Neural progenitor cell (in vitro differentiated cells): ENCODE measurements around the gene ERC2. TPM values are rescaled to one million over a fixed set of nuclear protein-coding genes. Genes with fewer than 3 reads are reported as not detected.

Experiments used
- DNase-seq: peaks from one replicate; pipeline ENCODE4 v3.0.0-alpha.2; 2016; ENCODE audit warnings: low spot score
- H2AFZ ChIP-seq: fragments of 200-600 bp; sonication (generic); replicated peaks from 2 replicates; pipeline ENCODE4 v1.6.1; 2016; ENCODE audit warnings: antibody characterized with exemption
- H3F3A ChIP-seq: fragments of 200-600 bp; sonication (generic); 2 replicates; pipeline ENCODE4 v1.6.1; 2016; ENCODE audit warnings: antibody characterized with exemption, low read depth
- H3K27ac ChIP-seq: fragments of 200-600 bp; sonication (generic); 2 replicates; pipeline ENCODE4 v1.5.1; 2016; ENCODE audit warnings: mild to moderate bottlenecking
- H3K27me3 ChIP-seq: fragments of 200-600 bp; sonication (generic); 2 replicates; pipeline ENCODE4 v1.6.1; 2016; ENCODE audit warnings: mild to moderate bottlenecking, moderate library complexity
- H3K36me3 ChIP-seq: fragments of 200-600 bp; sonication (generic); 2 replicates; pipeline ENCODE4 v1.5.1; 2016
- H3K4me1 ChIP-seq: fragments of 200-600 bp; sonication (generic); 2 replicates; pipeline ENCODE4 v1.6.1; 2016; ENCODE audit warnings: mixed run types
- H3K4me2 ChIP-seq: fragments of 200-600 bp; sonication (generic); 2 replicates; pipeline ENCODE4 v1.6.1; 2016
- H3K4me3 ChIP-seq: fragments of 200-600 bp; sonication (generic); 2 replicates; pipeline ENCODE4 v1.5.1; 2016
- H3K79me2 ChIP-seq: fragments of 200-600 bp; sonication (generic); 2 replicates; pipeline ENCODE4 v1.6.1; 2016; ENCODE audit warnings: low read depth
- H3K9ac ChIP-seq: fragments of 200-600 bp; sonication (generic); 2 replicates; pipeline ENCODE4 v1.6.1; 2016
- H3K9me3 ChIP-seq: fragments of 200-600 bp; sonication (generic); 2 replicates; pipeline ENCODE4 v1.5.1; 2016; ENCODE audit warnings: low read depth
- H4K20me1 ChIP-seq: fragments of 200-600 bp; sonication (generic); 2 replicates; pipeline ENCODE4 v1.6.1; 2016; ENCODE audit warnings: low read depth
- H3K27ac Mint-ChIP-seq: 3 replicates; pipeline ENCODE4 v1.8.0; 2021; ENCODE audit warnings: mixed read lengths
- H3K27me3 Mint-ChIP-seq: 2 replicates; pipeline ENCODE4 v1.8.0; 2022; ENCODE audit warnings: low read depth, mild to moderate bottlenecking, inconsistent platforms, moderate library complexity, mixed read lengths; ENCODE audit not compliant: insufficient read depth
- H3K36me3 Mint-ChIP-seq: 3 replicates; pipeline ENCODE4 v1.8.0; 2021; ENCODE audit warnings: mixed read lengths
- H3K4me1 Mint-ChIP-seq: 3 replicates; pipeline ENCODE4 v1.8.0; 2021; ENCODE audit warnings: mixed read lengths
- H3K4me3 Mint-ChIP-seq: 3 replicates; pipeline ENCODE4 v1.8.0; 2021; ENCODE audit warnings: mild to moderate bottlenecking, moderate library complexity, mixed read lengths
- H3K9me3 Mint-ChIP-seq: 3 replicates; pipeline ENCODE4 v1.8.0; 2020; ENCODE audit warnings: mixed read lengths
- EZH2 ChIP-seq: fragments of 200-600 bp; sonication (generic); IDR thresholded peaks from 2 replicates; pipeline ENCODE4 v1.6.1; 2017; ENCODE audit warnings: antibody characterized with exemption, mild to moderate bottlenecking, moderate library complexity
- EZH2phosphoT487 ChIP-seq: fragments of 200-600 bp; sonication (generic); IDR thresholded peaks from 2 replicates; pipeline ENCODE4 v1.6.1; 2017; ENCODE audit warnings: antibody characterized with exemption
- total RNA-seq: library from RNA; depleted of rRNA; stranded (reverse); fragments of >200 nt; gene quantifications from 2 replicates; pipeline ENCODE4 v1.2.3, GENCODE V29; 2015; ENCODE audit warnings: low replicate concordance
- TF ChIP-seq, protein P1 (sequence below): fragments of 200-600 bp; sonication (generic); IDR thresholded peaks from 2 replicates; pipeline ENCODE4 v1.5.1; 2017; ENCODE audit warnings: antibody characterized with exemption, mild to moderate bottlenecking

Gene ERC2
- total RNA-seq, 1 donor from 2014 or later = 24.8 TPM

DNA sequence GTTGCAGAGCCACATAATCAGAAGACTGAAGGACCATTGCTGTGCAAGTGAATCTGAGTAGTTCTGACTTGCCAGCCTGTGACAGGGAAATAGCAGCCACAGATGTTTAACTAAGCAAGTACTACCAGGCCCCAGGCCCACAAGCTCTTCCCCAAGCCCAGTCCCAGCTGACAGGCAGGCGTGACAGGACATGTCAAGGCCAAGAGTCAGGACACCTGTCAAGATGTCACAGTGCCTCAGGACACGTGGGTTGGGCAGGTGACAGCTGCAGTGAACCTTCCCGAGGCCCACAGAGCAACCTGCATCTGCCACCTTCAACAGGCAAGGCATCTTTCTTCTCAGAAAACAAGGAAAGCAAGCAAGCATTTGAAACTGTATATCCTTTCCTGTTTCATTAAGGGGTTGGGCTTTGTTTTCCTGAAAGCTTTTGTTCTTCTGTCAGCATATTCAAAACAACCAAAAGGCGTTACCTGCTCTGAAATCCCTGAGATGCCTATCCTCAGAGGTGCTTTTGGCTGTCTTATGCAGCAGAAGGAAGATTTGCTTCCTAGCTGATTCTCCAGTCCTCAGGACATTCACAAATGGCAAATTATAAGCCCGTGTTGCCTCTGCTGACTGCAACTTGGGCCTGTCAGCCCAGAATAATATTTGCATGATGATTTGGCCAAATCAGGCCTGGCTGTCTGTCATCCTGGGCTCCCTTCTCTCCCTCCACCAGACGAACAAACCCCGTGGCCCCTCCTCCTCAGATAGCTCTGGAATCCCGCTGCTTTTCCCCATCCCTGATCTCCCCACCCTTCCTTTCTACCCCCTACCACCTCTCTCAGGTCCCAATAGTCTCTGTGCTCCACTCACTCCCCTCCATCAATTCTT, 809.3 kb downstream of the ERC2 start:
- Histone ChIP-seq H2AFZ (no peak overlapping the region), H3K27ac (no peak overlapping the region), H3K4me2 (no peak overlapping the region), H3F3A (no peaks in the 10 kb centered on the region), H3K79me2 (no peaks in the 10 kb centered on the region), H3K36me3 (no peaks in the 10 kb centered on the region), H4K20me1 (peaks cover 10% of the 10 kb centered on the region), H3K27me3 (peaks cover 11% of the 10 kb centered on the region), H3K4me3 (no peak overlapping the region), H3K4me1 (peaks cover 8% of the 10 kb centered on the region), H3K9me3 (no peaks in the 10 kb centered on the region), H3K9ac (no peak overlapping the region)
- Mint-ChIP-seq H3K36me3 (no peaks in the 10 kb centered on the region), H3K27ac (no peak overlapping the region), H3K4me3 (no peak overlapping the region), H3K9me3 (no peaks in the 10 kb centered on the region), H3K27me3 (peaks cover under 1% of the 10 kb centered on the region), H3K4me1 (peaks cover 10% of the 10 kb centered on the region)
- no peak for DNase-seq
- no peak for TF ChIP-seq EZH2
- TF ChIP-seq, protein P1, sequence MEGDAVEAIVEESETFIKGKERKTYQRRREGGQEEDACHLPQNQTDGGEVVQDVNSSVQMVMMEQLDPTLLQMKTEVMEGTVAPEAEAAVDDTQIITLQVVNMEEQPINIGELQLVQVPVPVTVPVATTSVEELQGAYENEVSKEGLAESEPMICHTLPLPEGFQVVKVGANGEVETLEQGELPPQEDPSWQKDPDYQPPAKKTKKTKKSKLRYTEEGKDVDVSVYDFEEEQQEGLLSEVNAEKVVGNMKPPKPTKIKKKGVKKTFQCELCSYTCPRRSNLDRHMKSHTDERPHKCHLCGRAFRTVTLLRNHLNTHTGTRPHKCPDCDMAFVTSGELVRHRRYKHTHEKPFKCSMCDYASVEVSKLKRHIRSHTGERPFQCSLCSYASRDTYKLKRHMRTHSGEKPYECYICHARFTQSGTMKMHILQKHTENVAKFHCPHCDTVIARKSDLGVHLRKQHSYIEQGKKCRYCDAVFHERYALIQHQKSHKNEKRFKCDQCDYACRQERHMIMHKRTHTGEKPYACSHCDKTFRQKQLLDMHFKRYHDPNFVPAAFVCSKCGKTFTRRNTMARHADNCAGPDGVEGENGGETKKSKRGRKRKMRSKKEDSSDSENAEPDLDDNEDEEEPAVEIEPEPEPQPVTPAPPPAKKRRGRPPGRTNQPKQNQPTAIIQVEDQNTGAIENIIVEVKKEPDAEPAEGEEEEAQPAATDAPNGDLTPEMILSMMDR = no peak
- no peak for TF ChIP-seq EZH2phosphoT487

DNA sequence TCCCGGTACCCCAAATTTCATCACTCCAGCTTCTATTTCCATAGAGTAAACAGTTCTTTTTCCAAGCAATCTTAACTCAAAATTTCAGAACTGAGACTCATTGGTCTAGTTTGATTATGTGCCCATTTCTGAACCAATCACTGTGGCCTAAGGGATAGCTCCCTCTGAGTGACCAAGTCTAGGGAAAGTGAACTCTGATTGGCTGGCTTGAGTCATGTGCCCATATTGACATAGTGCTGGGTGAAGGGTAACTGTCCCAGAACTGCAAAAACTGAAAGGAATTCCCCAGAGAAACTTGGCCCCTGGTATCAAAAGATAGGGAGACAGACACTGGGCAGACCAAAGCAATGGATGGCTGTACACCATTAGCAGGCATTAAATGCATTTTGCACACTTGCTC, 810.0 kb downstream of the ERC2 start:
- Histone ChIP-seq H3K9ac (no peak overlapping the region), H3K9me3 (no peaks in the 10 kb centered on the region), H3K4me3 (no peak overlapping the region), H3K27me3 (peaks cover 5% of the 10 kb centered on the region), H3K79me2 (no peaks in the 10 kb centered on the region), H3F3A (no peaks in the 10 kb centered on the region), H4K20me1 (peaks cover 5% of the 10 kb centered on the region), H3K4me1 (peaks cover 1% of the 10 kb centered on the region), H3K4me2 (no peak overlapping the region), H3K27ac (no peak overlapping the region), H3K36me3 (no peaks in the 10 kb centered on the region), H2AFZ (no peak overlapping the region)
- peaks cover 7% of the 10 kb centered on the region for H3K4me1 Mint-ChIP-seq
- peaks cover 5% of the 10 kb centered on the region for H3K27me3 Mint-ChIP-seq
- no peak overlapping the region for H3K4me3 Mint-ChIP-seq
- no peaks in the 10 kb centered on the region for H3K36me3 Mint-ChIP-seq
- DNase-seq = no peak
- no peak for TF ChIP-seq EZH2
- TF ChIP-seq, protein P1 = no peak
- no peak for TF ChIP-seq EZH2phosphoT487
- H3K9me3 Mint-ChIP-seq = no peaks in the 10 kb centered on the region
- H3K27ac Mint-ChIP-seq = no peak overlapping the region

DNA sequence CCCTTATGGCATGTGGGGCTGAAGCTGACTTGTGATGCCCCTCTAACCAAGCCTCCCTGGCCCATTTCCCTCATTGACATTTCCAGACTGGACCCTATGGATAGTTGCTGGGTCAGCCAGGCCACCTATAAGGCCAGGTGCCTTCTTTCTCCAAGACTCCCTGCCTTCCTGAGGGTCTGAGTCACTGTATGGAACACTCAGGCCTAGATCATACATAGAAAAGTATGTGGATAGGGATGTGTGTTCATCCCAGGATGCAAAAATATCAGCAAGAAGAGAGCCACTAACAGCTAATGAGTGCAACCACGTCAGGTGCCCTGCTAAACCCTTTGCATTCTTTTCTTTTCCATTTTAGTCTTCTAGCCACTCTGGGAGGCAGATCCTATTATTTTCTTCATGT, 812.7 kb downstream of the ERC2 start:
- Mint-ChIP-seq H3K36me3 (no peaks in the 10 kb centered on the region), H3K27ac (no peak overlapping the region), H3K27me3 (peaks cover 5% of the 10 kb centered on the region), H3K9me3 (no peaks in the 10 kb centered on the region), H3K4me1 (peaks cover 9% of the 10 kb centered on the region), H3K4me3 (no peak overlapping the region)
- Histone ChIP-seq H2AFZ (no peak overlapping the region), H3K4me3 (no peak overlapping the region), H3K9me3 (no peaks in the 10 kb centered on the region), H3F3A (no peaks in the 10 kb centered on the region), H3K27ac (no peak overlapping the region), H3K9ac (no peak overlapping the region), H3K27me3 (no peaks in the 10 kb centered on the region), H3K79me2 (no peaks in the 10 kb centered on the region), H4K20me1 (no peaks in the 10 kb centered on the region), H3K4me1 (no peaks in the 10 kb centered on the region), H3K4me2 (no peak overlapping the region), H3K36me3 (no peaks in the 10 kb centered on the region)
- no peak for DNase-seq
- TF ChIP-seq EZH2phosphoT487 (no peak), EZH2 (no peak)
- TF ChIP-seq, protein P1 = no peak
